H1 (cell line): ENCODE results near the gene NRXN3. TPM values are rescaled to one million over a fixed set of nuclear protein-coding genes. Genes with fewer than 3 reads are reported as not detected.

Source experiments
- CTCF ChIA-PET: fragments of 300-600 bp; sonication (Branson Sonifier 250); formaldehyde crosslinking; loops from one replicate; lab custom pipeline; 2021; ENCODE audit not compliant: partially characterized antibody; lab: Charles Lee
- POLR2A ChIA-PET: fragments of 300-600 bp; sonication (Branson Sonifier 250); formaldehyde crosslinking; loops from one replicate; lab custom pipeline; 2021; ENCODE audit warnings: inconsistent platforms; ENCODE audit not compliant: partially characterized antibody; lab: Charles Lee
- DNase-seq, 2 experiments: peaks; one replicate each; pipeline versions ENCODE4 v3.0.0 to v3.0.0-alpha.2; 2010 to 2022; ENCODE audit warnings: low spot score in 2 of 2, low read depth in 1 of 2, mixed read lengths in 1 of 2
- FAIRE-seq: peaks from 2 replicates; lab custom pipeline; 2011; peaks lifted over from hg19 to GRCh38; lab: Jason Lieb, UNC
- H2AFZ ChIP-seq: 2 replicates; pipeline ENCODE4 v1.8.1; 2012; ENCODE audit warnings: low read length, inconsistent platforms
- H2AK5ac ChIP-seq: 2 replicates; pipeline ENCODE4 v1.6.1; 2013; ENCODE audit warnings: low read depth, low read length
- H2BK120ac ChIP-seq: replicated peaks from 2 replicates; pipeline ENCODE3; 2013; ENCODE audit warnings: low read depth, low read length, inconsistent platforms
- H2BK12ac ChIP-seq: 2 replicates; pipeline ENCODE4 v1.6.1; 2013; ENCODE audit warnings: low read depth, low read length
- H2BK15ac ChIP-seq: 2 replicates; pipeline ENCODE4 v1.6.1; 2013; ENCODE audit warnings: low read length
- H2BK20ac ChIP-seq: 2 replicates; pipeline ENCODE4 v1.6.1; 2013; ENCODE audit warnings: low read length
- H2BK5ac ChIP-seq: 2 replicates; pipeline ENCODE4 v1.6.1; 2013; ENCODE audit warnings: low read depth, low read length
- H3K14ac ChIP-seq: 2 replicates; pipeline ENCODE4 v1.6.1; 2013; ENCODE audit warnings: inconsistent platforms; ENCODE audit not compliant: insufficient read length
- H3K18ac ChIP-seq: 2 replicates; pipeline ENCODE4 v1.6.1; 2013; ENCODE audit warnings: low read length; ENCODE audit errors: extremely low read depth
- H3K23ac ChIP-seq: 2 replicates; pipeline ENCODE4 v1.6.1; 2013; ENCODE audit warnings: inconsistent platforms; ENCODE audit not compliant: insufficient read length
- H3K23me2 ChIP-seq: 2 replicates; pipeline ENCODE4 v1.6.1; 2013; ENCODE audit warnings: low read depth, low read length
- H3K27ac ChIP-seq: 2 replicates; pipeline ENCODE4 v1.6.1; 2011; ENCODE audit warnings: low read depth, low read length, inconsistent platforms
- H3K27me3 ChIP-seq, 4 experiments: replicated peaks in 1 of 4; 1 replicate in 1 of 4; 2 replicates in 3 of 4; pipeline versions ENCODE4 v1.6.1 to v1.8.1; 2011 to 2013; ENCODE audit warnings: low read length in 3 of 4, mild to moderate bottlenecking in 3 of 4, inconsistent platforms in 2 of 4, mixed read lengths in 2 of 4, moderate library complexity in 1 of 4; ENCODE audit not compliant: control insufficient read depth in 3 of 4, insufficient read depth in 3 of 4; ENCODE audit errors: extremely low read depth in 1 of 4
- H3K36me3 ChIP-seq, 4 experiments: 2 replicates each; pipeline versions ENCODE4 v1.6.1 to v1.8.1; 2011 to 2013; ENCODE audit warnings: mild to moderate bottlenecking in 4 of 4, low read length in 3 of 4, moderate library complexity in 2 of 4, control low read depth in 1 of 4, inconsistent platforms in 1 of 4; ENCODE audit not compliant: insufficient read depth in 4 of 4, control insufficient read depth in 2 of 4
- H3K4ac ChIP-seq: replicated peaks from 2 replicates; pipeline ENCODE3; 2013; ENCODE audit warnings: low read length, low read depth, mixed read lengths, inconsistent platforms; ENCODE audit not compliant: insufficient read length
- H3K4me1 ChIP-seq, 4 experiments: replicated peaks in 1 of 4; 1 replicate in 1 of 4; 2 replicates in 3 of 4; pipeline versions ENCODE4 v1.6.1 to v1.8.1; 2011 to 2013; ENCODE audit warnings: low read length in 3 of 4, inconsistent platforms in 2 of 4, mixed read lengths in 1 of 4; ENCODE audit not compliant: insufficient read depth in 4 of 4, control insufficient read depth in 3 of 4
- H3K4me2 ChIP-seq, 2 experiments: 2 replicates each; pipeline versions ENCODE4 v1.6.1 to v1.8.1; 2011 to 2013; ENCODE audit warnings: low read depth in 2 of 2, low read length in 2 of 2, control low read depth in 1 of 2, inconsistent platforms in 1 of 2, mild to moderate bottlenecking in 1 of 2; ENCODE audit not compliant: insufficient read depth in 1 of 2
- H3K4me3 ChIP-seq, 4 experiments: fragments of 200-600, 300-600 bp in 1 of 4; sonication (generic), shearing (Covaris generic), sonication (Bioruptor Twin) in 1 of 4; 2 replicates each; pipeline versions ENCODE4 v1.5.1 to v1.8.1; 2011 to 2016; ENCODE audit warnings: low read length in 4 of 4, low read depth in 3 of 4, control low read depth in 2 of 4, inconsistent platforms in 2 of 4, mild to moderate bottlenecking in 2 of 4, mixed read lengths in 1 of 4, moderate library complexity in 1 of 4; ENCODE audit not compliant: insufficient read depth in 2 of 4; ENCODE audit errors: extremely low read depth in 1 of 4
- H3K56ac ChIP-seq: replicated peaks from 2 replicates; pipeline ENCODE3; 2013; ENCODE audit warnings: low read depth, mild to moderate bottlenecking, mixed read lengths, low read length, inconsistent platforms; ENCODE audit not compliant: insufficient read length
- H3K79me1 ChIP-seq: 2 replicates; pipeline ENCODE4 v1.6.1; 2013; ENCODE audit warnings: low read depth, low read length, control low read depth
- H3K79me2 ChIP-seq, 2 experiments: 2 replicates each; pipeline versions ENCODE4 v1.6.1 to v1.8.1; 2012 to 2013; ENCODE audit warnings: low read length in 2 of 2, mild to moderate bottlenecking in 2 of 2, inconsistent platforms in 1 of 2; ENCODE audit not compliant: insufficient read depth in 2 of 2, control insufficient read depth in 1 of 2
- H3K9ac ChIP-seq, 4 experiments: replicated peaks in 1 of 4; 1 replicate in 1 of 4; 2 replicates in 3 of 4; pipeline versions ENCODE4 v1.6.1 to v1.8.1; 2011 to 2013; ENCODE audit warnings: low read depth in 3 of 4, low read length in 3 of 4, control low read depth in 2 of 4, mild to moderate bottlenecking in 2 of 4, moderate library complexity in 2 of 4, inconsistent platforms in 1 of 4; ENCODE audit errors: extremely low read depth in 1 of 4
- H3K9me3 ChIP-seq, 2 experiments: 2 replicates each; pipeline versions ENCODE4 v1.6.1 to v1.8.1; 2012 to 2013; ENCODE audit warnings: mild to moderate bottlenecking in 2 of 2, moderate library complexity in 2 of 2, control low read depth in 1 of 2, inconsistent platforms in 1 of 2, low read depth in 1 of 2, low read length in 1 of 2, mixed read lengths in 1 of 2; ENCODE audit not compliant: insufficient read depth in 2 of 2
- H4K20me1 ChIP-seq, 2 experiments: replicated peaks in 1 of 2; 2 replicates each; pipeline versions ENCODE3 to v1.8.1; 2011 to 2013; ENCODE audit warnings: inconsistent platforms in 2 of 2, low read length in 2 of 2, mild to moderate bottlenecking in 1 of 2; ENCODE audit not compliant: insufficient read depth in 2 of 2, control insufficient read depth in 1 of 2
- H4K5ac ChIP-seq: 2 replicates; pipeline ENCODE4 v1.6.1; 2013; ENCODE audit warnings: low read length, low read depth, mixed read lengths, inconsistent platforms; ENCODE audit not compliant: insufficient read length
- H4K8ac ChIP-seq: 2 replicates; pipeline ENCODE4 v1.8.0; 2013; ENCODE audit warnings: mild to moderate bottlenecking, moderate library complexity, low read length, inconsistent platforms; ENCODE audit not compliant: insufficient read depth; ENCODE audit errors: extremely low read depth
- H4K91ac ChIP-seq: replicated peaks from 2 replicates; pipeline ENCODE3; 2013; ENCODE audit warnings: low read length, mixed read lengths, inconsistent platforms; ENCODE audit not compliant: insufficient read length
- KDM5A ChIP-seq: fragments of 200-600 bp; IDR thresholded peaks from 2 replicates; pipeline ENCODE4 v1.7.1; 2012; ENCODE audit warnings: mild to moderate bottlenecking, low read length, inconsistent platforms, mixed read lengths
- WGBS, 2 experiments: shearing (Covaris generic) in 1 of 2; methylation state at CpG; one replicate each; pipeline versions ENCODE4 v1.1.6 to v1.1.7; 2013 to 2015; ENCODE audit warnings: low lambda C conversion rate in 2 of 2, mixed read lengths in 2 of 2, inconsistent platforms in 1 of 2, low coverage in 1 of 2, missing lambda C conversion rate in 1 of 2; ENCODE audit not compliant: insufficient replicate concordance in 2 of 2, insufficient coverage in 1 of 2, insufficient read length in 1 of 2; ENCODE audit errors: extremely low coverage in 1 of 2, missing lambda C conversion rate in 1 of 2; 5-methylcytosine and 5-hydroxymethylcytosine counted together
- polyA plus RNA-seq, 7 experiments: library from polyadenylated mRNA; depleted of rRNA in 3 of 7; stranded (reverse) in 5 of 7; unstranded in 2 of 7; fragments of >200 nt in 5 of 7; fragments of 200-250 nt in 2 of 7; gene quantifications; 1 replicate in 5 of 7; 2 replicates in 1 of 7; 4 replicates in 1 of 7; pipeline versions ENCODE4 v1.2.1 to v1.2.3, GENCODE V29; 2011 to 2013; ENCODE audit warnings: missing spikeins in 2 of 7, mixed read lengths in 2 of 7
- total RNA-seq: library from RNA; stranded (reverse); fragmentation: NEBNext Ultra II Directional; extraction: Animal tissue kit (Norgen Biotek cat#: 25700); gene quantifications from 2 replicates; pipeline ENCODE4 v1.2.1, GENCODE V29; 2021

Gene NRXN3
- total and polyA plus RNA-seq, 2 of the 8 experiments (the other 6 are each of a cell fraction or from before 2014, with no cell fraction given): 2.6 to 4.1 TPM

- H4K8ac ChIP-seq: no peak overlapping the region
- FAIRE-seq (no peak), DNase-seq (no peak)
- H2BK20ac ChIP-seq: no peak overlapping the region
- H2BK5ac ChIP-seq: no peak overlapping the region
- CTCF ChIA-PET: no interaction called here
- H3K79me2 ChIP-seq: no peaks in the 10 kb centered on the region
- H3K79me1 ChIP-seq: no peaks in the 10 kb centered on the region
- H3K23me2 ChIP-seq: no peaks in the 10 kb centered on the region
- H4K20me1 ChIP-seq: no peaks in the 10 kb centered on the region
- H3K36me3 ChIP-seq: no peaks in the 10 kb centered on the region
- H3K4me2 ChIP-seq: no peak overlapping the region
- H3K14ac ChIP-seq: no peak overlapping the region
- no peak overlapping the region for H3K4ac ChIP-seq
- 93% methylated on average over 2 of the region's 2 CpGs; no CpG with 5 or more reads in 1 of the 2 experiments for WGBS, 2 experiments
- H3K27ac ChIP-seq: no peak overlapping the region
- H3K9me3 ChIP-seq: peaks cover 9 to 12% of the 10 kb centered on the region in 2 experiments
- TF ChIP-seq KDM5A: no peak
- no peak overlapping the region for H4K5ac ChIP-seq
- POLR2A ChIA-PET: no interaction called here
- H2BK15ac ChIP-seq: no peak overlapping the region
- no peak overlapping the region for H2BK12ac ChIP-seq
- H2AK5ac ChIP-seq: no peak overlapping the region
- H3K4me1 ChIP-seq: no peaks in the 10 kb centered on the region
- no peaks in the 10 kb centered on the region for H3K27me3 ChIP-seq
- no peak overlapping the region for H2BK120ac ChIP-seq
- H3K56ac ChIP-seq: no peak overlapping the region
- no peak overlapping the region for H4K91ac ChIP-seq
- no peak overlapping the region for H3K9ac ChIP-seq
- no peak overlapping the region for H3K4me3 ChIP-seq
- no peak overlapping the region for H3K18ac ChIP-seq
- H3K23ac ChIP-seq: no peak overlapping the region
- H2AFZ ChIP-seq: no peak overlapping the region
Measured at GRCh38 chr14:79766511-79766910, 1596.3 kb downstream of the NRXN3 start.
